Activated T-cell treated with anti-CD3 and anti-CD28 coated beads, Interleukin-2, amount 50 U/mL, for 4 hours (primary cell): Measurements from ENCODE around the gene GPBP1. TPM values are rescaled to one million over a fixed set of nuclear protein-coding genes. Genes with fewer than 3 reads are reported as not detected.
A peak's percentile ranks its signal among the peaks of the same experiment; 100 is the strongest.
"Not testable (repeated sequence)": the region's sequence is repeated elsewhere in the genome, so short reads cannot be mapped to it uniquely, and the experiment has no call there.

Source experiments
- ATAC-seq, 2 donors: fragments of 200-7000 bp; cut with Tn5 transposase; one replicate each; pipeline ENCODE4 v1.10.0; 2021
- DNase-seq: peaks from one replicate; pipeline ENCODE4 v3.0.0-alpha.2; 2020
- H3K27me3 Mint-ChIP-seq: one replicate; pipeline ENCODE4 v1.8.0; 2021; ENCODE audit warnings: low read depth, mixed read lengths
- H3K36me3 Mint-ChIP-seq: one replicate; pipeline ENCODE4 v1.8.0; 2022; ENCODE audit warnings: mixed read lengths; ENCODE audit not compliant: insufficient read depth
- H3K4me1 Mint-ChIP-seq: one replicate; pipeline ENCODE4 v1.8.0; 2021; ENCODE audit warnings: low read depth, mixed read lengths
- H3K4me3 Mint-ChIP-seq: one replicate; pipeline ENCODE4 v1.8.0; 2021; ENCODE audit warnings: mild to moderate bottlenecking, moderate library complexity, mixed read lengths
- H3K9me3 Mint-ChIP-seq: one replicate; pipeline ENCODE4 v1.8.0; 2021; ENCODE audit warnings: mixed read lengths
- total RNA-seq, 3 donors: library from RNA; stranded (reverse); gene quantifications; one replicate each; pipeline ENCODE4 v1.2.1, GENCODE V29; 2021

The GPBP1 gene
- total RNA-seq, 3 donors from 2014 or later = 51.4 to 62.0 (median 58.7) TPM

GRCh38 chr5:57302643-57303042 is 128.8 kb downstream of the GPBP1 start:
- DNase-seq (no peak), ATAC-seq (peak; percentile 58 to 62)
- Mint-ChIP-seq H3K36me3 (no peaks in the 10 kb centered on the region), H3K4me3 (no peak overlapping the region), H3K27me3 (no peaks in the 10 kb centered on the region), H3K4me1 (peaks cover 22% of the 10 kb centered on the region), H3K9me3 (peaks cover 7% of the 10 kb centered on the region)

GRCh38 chr5:57303985-57304384 is 130.1 kb downstream of the GPBP1 start:
- ATAC-seq = no peak
- Mint-ChIP-seq H3K36me3 (no peaks in the 10 kb centered on the region), H3K4me3 (no peak overlapping the region), H3K9me3 (peaks cover 7% of the 10 kb centered on the region), H3K4me1 (peaks cover 17% of the 10 kb centered on the region), H3K27me3 (no peaks in the 10 kb centered on the region)
- no peak for DNase-seq

- Mint-ChIP-seq H3K4me3 (no peak overlapping the region), H3K9me3 (peaks cover 7% of the 10 kb centered on the region), H3K27me3 (no peaks in the 10 kb centered on the region), H3K36me3 (no peaks in the 10 kb centered on the region), H3K4me1 (peaks cover 10% of the 10 kb centered on the region)
- ATAC-seq = no peak
- DNase-seq = no peak
Observed at GRCh38 chr5:57304931-57305330, 131.1 kb downstream of the GPBP1 start.

- no peak for ATAC-seq
- Mint-ChIP-seq H3K36me3 (no peaks in the 10 kb centered on the region), H3K4me1 (peaks cover 10% of the 10 kb centered on the region), H3K27me3 (no peaks in the 10 kb centered on the region), H3K4me3 (no peak overlapping the region), H3K9me3 (peaks cover 7% of the 10 kb centered on the region)
- no peak for DNase-seq
Observed at GRCh38 chr5:57306359-57306758, 132.5 kb downstream of the GPBP1 start.

GRCh38 chr5:57307516-57307915 is 133.7 kb downstream of the GPBP1 start:
- DNase-seq (no peak), ATAC-seq (no peak)
- Mint-ChIP-seq H3K36me3 (no peaks in the 10 kb centered on the region), H3K27me3 (no peaks in the 10 kb centered on the region), H3K4me3 (no peak overlapping the region), H3K9me3 (peaks cover 7% of the 10 kb centered on the region), H3K4me1 (peaks cover 3% of the 10 kb centered on the region)

GRCh38 chr5:57309022-57309421 is 135.2 kb downstream of the GPBP1 start:
- H3K27me3 Mint-ChIP-seq, H3K4me1 Mint-ChIP-seq, H3K36me3 Mint-ChIP-seq, H3K4me3 Mint-ChIP-seq, DNase-seq, ATAC-seq, H3K9me3 Mint-ChIP-seq: not testable (repeated sequence)

GRCh38 chr5:57311251-57311650 is 137.4 kb downstream of the GPBP1 start:
- H3K4me1 Mint-ChIP-seq = no peaks in the 10 kb centered on the region
- H3K27me3 Mint-ChIP-seq = no peaks in the 10 kb centered on the region
- H3K36me3 Mint-ChIP-seq = no peaks in the 10 kb centered on the region
- DNase-seq = no peak
- H3K9me3 Mint-ChIP-seq = peaks cover 7% of the 10 kb centered on the region
- no peak for ATAC-seq
- no peak overlapping the region for H3K4me3 Mint-ChIP-seq

GRCh38 chr5:57311921-57312735 is 138.3 kb downstream of the GPBP1 start:
- Mint-ChIP-seq H3K9me3 (no peaks in the 10 kb centered on the region), H3K4me3 (no peak overlapping the region), H3K27me3 (no peaks in the 10 kb centered on the region), H3K36me3 (no peaks in the 10 kb centered on the region), H3K4me1 (no peaks in the 10 kb centered on the region)
- no peak for DNase-seq
- ATAC-seq = no peak

GRCh38 chr5:57313716-57314115 is 139.9 kb downstream of the GPBP1 start:
- ATAC-seq (no peak), DNase-seq (no peak)
- Mint-ChIP-seq H3K4me3 (no peak overlapping the region), H3K36me3 (no peaks in the 10 kb centered on the region), H3K9me3 (no peaks in the 10 kb centered on the region), H3K4me1 (no peaks in the 10 kb centered on the region), H3K27me3 (no peaks in the 10 kb centered on the region)

Other genes starting within 250 kb of the GPBP1 start
- 10 to 100 TPM; 21.6 to 24.8 (median 21.9) TPM for gene MIER3, start 221.9 kb upstream of the GPBP1 start, total RNA-seq